HG03439 (cell line): ENCODE measurements around the gene FNTB.

Experiments
- ATAC-seq: cut with Tn5 transposase; IDR thresholded peaks from one replicate; pipeline ENCODE4 v1.9.1; 2021; ENCODE audit warnings: mild to moderate bottlenecking, moderate library complexity; ENCODE audit not compliant: unreplicated experiment

Gene FNTB

GRCh38 chr14:65044596-65044959, 57.9 kb downstream of the FNTB start:
- ATAC-seq: no peak

DNA sequence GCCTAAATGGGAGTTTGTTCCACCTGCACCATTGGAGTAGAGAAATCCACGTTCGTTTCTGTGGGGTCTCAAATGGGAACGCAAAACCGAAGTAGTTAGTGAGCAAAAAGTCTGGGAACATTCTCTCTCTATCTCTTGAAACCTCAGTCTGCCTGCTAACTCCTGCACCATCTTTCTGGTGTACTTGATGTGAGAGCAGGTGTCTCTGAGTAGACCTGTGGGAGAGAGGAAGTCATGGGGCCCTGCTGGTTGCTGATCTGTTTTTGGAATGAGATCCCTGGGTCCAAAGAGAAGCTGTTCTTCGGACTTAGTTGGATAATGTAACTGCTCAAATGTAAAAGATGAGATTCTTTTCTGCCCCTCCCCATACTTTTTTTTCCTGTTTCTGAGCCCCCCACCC, 58.3 kb downstream of the FNTB start:
- no peak for ATAC-seq

DNA sequence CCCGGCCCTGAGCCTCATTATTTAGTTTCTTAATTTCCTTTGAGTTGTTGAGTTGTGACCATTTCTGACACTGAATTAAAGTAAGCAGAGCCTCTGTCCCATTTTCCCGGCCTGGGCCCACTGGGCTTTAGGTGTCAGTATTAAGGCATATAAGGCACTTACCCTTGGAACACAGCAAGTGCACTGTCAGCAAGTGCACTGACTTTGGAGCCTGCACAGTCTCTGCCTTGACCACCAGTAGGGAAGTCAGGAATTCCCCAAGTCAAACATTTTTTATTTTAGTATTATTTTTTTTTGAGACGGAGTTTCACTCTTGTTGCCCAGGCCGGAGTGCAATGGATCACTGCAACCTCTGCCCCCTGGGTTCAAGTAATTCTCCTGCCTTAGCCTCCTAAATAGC, 59.0 kb downstream of the FNTB start:
- ATAC-seq: no peak

- ATAC-seq: no peak
Measured at GRCh38 chr14:65052832-65053231, 66.1 kb downstream of the FNTB start.

DNA sequence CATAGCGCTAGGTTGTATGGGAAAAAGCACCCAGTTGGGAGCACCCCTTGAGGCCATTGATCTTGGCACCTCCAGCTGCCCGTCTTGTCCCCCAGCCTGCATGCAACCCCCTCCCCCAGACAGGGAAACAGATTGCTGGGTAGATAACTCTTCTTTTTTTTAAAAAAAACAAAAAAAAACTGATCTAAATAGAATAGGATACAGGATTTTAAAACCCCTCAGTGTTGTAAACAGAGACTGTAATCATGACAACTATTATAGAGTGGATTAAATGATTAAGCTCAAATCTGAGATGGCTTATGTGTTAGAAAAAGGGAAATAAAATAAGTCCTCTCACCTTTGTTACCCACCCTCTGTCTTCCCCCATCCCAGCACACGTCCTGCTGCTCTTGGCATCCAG, 66.8 kb downstream of the FNTB start:
- no peak for ATAC-seq

DNA sequence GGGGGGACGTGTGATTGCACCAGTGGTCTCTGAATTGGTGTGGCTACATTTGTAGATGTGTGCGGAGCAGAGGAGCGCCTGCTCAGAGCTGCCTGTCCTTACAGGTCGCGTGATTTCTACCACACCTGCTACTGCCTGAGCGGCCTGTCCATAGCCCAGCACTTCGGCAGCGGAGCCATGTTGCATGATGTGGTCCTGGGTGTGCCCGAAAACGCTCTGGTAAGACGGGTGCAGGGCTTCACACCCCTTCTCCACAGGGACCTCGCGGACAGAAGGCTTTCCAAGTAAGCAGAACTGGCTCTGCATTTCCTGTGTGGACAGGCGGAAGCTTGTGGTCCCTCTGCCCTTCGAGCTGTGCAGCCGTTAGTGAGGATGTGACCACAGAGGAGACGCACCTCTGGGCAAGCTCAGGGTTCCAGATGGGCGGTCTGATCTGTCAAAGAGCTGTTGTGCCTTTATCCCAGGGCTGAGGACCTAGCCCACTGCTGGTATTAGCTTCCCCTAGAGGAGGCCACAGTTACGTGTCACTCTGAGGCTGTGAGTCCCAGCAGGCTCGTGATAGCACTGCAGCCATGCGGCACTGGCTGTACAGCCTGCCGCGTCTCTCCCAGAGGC, 67.9 kb downstream of the FNTB start:
- ATAC-seq: no peak

DNA sequence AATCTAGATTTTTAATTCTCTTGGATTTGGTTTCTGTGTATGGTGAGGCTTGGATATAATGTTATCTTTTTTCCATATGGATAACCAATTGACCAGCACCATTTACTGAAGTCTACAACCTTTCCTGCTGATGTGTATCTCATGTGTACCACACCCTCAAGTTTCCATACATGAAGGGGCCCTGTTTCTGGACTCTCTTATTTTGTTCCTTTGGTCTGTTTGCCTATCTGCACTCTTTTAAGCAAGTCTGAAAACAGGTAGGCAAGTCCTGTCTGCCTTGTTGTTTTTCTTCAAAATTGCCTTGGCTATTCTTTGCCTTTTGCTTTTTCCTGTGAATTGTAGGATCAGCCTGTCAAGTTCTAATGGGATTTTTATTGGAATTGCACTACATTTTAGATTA, 71.0 kb downstream of the FNTB start:
- no peak for ATAC-seq

- ATAC-seq: no peak
Measured at GRCh38 chr14:65062096-65063075, 75.7 kb downstream of the FNTB start.

- ATAC-seq: no peak
Measured at GRCh38 chr14:65065719-65066118, 79.0 kb downstream of the FNTB start.

GRCh38 chr14:65069874-65070413, 83.2 kb downstream of the FNTB start:
- ATAC-seq: no peak

DNA sequence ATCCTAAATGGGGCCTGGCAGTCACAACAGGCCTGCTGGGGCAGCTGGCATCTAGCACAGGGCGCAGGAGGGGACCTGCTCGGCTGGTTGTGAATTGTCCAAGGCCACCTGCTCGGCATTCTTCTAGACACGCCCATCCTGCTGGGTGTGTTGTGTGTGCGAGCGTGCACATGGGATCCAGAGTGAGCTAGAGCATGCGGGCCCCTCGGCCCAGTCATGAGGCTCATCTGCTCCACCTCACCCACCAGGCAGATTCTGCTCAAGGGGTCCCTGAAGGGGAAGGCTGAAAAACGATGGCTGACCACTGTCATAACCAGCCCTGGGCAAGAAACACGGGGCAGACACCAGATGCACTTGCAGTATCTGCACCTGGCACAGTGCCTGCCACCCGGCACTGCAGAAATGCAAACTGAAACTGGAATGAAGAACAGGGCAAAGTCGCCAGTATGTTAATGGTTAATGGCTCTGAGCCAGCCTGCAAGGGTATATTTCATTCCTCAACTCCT, 83.8 kb downstream of the FNTB start:
- ATAC-seq: no peak

- no peak for ATAC-seq
Measured at GRCh38 chr14:65071544-65071943, 84.8 kb downstream of the FNTB start.

DNA sequence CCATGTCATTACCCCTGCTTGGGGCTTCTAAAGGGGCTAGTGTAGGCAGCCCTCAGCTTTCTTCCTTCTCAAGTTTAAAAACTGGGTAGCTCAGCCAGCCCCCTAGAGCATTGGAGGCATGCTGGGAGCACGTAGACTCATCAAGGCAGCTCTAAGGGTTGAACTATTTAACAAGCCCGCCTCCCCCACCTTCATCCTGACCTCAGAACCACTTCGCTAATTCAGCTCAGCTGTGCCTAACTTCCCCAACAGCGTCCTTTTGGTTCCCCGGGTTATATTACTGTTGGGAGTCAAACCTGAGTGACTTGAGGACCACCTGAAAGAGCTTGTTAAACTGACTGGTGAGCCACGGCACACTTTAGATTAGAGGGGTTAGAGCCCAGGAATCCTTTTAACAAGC, 85.6 kb downstream of the FNTB start:
- ATAC-seq: no peak

- ATAC-seq: no peak
Measured at GRCh38 chr14:65072937-65073336, 86.2 kb downstream of the FNTB start.

DNA sequence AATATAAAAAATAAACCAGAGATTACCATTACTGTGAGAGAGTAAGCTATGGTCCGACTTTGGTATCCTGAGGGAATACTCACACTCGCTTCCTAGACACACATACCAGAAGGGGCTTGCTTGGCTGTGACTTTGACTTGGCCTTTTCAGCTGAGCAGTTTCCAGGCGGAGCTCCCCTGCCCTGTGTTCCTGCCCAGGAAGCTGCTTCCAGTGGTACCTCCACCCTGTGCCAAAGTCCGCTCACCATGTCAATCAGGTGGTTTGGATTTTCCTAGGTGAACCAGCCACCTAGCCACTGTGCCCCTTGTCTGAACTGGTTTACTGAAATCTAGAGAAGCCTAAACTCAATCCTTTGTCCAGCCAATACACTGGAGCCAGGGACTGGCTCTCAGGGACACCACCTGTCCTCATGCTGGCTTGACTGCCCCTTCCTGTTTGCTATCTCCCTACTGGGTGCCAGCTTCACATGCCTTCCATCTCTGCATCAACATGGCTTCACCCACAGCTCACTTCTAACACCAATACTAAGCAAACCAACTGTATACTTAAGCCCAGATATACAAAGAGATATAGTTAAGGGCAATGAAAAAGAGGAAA, 87.0 kb downstream of the FNTB start:
- no peak for ATAC-seq

DNA sequence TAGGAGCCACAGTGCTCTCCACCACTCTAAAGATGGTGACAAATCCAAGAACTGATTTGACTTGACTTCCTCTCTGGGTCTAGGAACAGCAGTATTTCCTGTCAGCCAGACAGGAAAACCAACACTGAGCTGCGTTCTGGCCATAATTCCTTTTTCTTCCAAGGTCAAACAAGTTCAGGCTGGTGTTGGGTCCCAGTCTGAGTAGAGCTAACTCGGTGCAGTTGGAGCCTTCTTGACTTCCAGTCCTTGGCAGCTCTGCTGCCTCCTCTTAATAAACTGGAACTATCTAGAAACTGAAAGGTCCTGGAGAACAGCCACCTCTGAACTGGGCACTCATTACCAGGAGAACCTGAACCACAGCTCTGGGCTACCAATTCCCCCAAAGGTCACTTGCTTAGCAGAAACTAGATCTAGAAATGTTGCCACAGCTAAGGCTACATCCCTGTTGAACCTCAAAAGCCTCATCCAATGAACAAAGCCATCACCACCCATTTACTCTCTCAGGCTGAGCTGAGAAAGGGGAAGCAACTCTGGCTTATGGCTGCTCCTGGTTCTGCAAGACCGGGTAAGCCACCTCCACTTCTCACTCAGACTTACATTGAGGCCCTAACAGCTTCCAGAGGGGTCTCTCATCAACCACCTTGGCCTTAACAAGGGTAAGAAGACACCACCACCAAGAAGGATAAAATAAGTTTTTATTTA, 87.9 kb downstream of the FNTB start:
- ATAC-seq: no peak

DNA sequence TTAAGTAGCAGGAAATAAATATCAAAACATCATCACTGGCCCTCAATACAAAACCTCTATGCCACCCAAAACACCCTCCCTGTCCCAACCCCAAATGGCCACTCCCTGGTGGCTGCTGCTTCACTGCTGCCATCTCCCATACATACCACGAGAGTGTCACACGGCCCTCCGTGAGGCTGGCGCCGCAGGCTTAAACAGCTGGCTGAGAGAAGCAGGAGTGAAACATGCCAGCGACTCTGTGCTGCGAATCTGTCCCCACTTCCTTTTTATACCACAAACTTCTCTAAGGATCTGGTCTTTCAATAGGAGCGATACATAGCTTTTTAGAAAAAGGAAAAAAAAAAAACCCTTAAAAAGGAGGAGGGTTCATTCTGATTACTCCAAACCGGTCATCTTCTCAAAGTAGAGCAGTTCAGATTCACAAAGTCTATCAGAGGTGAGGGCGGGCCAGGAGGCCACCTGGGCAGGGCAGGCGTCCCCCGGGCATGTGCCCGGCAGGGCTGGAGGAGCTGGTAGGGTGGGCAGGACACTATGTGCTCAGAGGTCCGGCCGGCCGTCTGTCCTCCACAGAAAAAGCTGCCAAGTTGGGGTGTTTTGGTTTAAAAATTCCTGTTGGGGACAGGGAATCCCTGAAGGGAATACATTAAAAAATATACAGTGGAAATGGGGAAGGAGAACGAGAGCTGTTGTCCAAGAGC, 89.1 kb downstream of the FNTB start:
- no peak for ATAC-seq

DNA sequence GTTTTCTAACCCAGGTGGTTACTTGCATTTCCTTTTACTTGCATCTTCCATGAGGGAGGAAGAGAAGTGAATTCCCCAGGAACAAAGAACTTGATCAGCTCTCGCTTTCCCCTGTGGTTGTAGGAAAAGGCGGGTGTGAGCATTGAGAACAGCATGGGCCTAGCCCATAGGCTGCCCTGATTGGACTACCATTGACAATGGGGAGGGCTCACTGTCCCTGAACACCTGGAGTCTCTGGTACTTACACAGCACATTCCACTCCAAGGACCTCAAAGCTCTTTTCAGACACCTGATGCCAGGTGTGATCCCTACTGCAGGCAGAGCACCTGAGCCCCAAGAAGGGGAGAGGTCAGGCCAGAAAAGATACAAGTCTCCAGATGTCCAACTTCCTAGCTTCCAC, 90.6 kb downstream of the FNTB start:
- ATAC-seq: no peak

DNA sequence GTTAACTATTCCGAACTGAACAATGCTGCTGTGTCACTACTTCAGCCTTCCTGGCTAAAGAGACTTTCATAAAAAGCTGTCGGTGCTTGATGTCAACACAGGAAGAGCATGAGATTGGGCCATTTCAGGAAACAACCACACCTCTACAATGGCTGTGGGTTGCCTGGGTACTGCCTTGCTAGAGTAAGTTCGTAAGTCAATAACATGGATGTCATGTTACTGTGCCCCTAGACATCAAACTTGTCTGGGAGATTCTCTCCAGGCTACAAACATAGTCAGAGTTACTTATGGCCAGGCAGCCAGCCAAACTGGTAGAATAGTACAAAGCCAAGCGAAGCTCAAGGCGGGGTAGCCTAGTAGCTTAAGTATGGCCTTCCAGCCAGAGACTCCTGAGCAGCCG, 92.5 kb downstream of the FNTB start:
- no peak for ATAC-seq

GRCh38 chr14:65079768-65080167, 93.1 kb downstream of the FNTB start:
- ATAC-seq: no peak
